Thyroid gland (tissue), 4 donors: ENCODE data around the gene GLIPR1. TPM values are rescaled to one million over a fixed set of nuclear protein-coding genes. Genes with fewer than 3 reads are reported as not detected.

Experiments used
- DNase-seq, 2 donors: peaks; one replicate each; pipeline ENCODE4 v3.0.0-alpha.2; 2019
- H3K27ac ChIP-seq, 3 donors: fragments of 200-600 bp; sonication (generic); 1 replicate in 2 of 3; 2 replicates in 1 of 3; pipeline ENCODE4 v1.5.1; 2016 to 2019; ENCODE audit warnings: mild to moderate bottlenecking in 1 of 3, moderate library complexity in 1 of 3
- H3K27me3 ChIP-seq: fragments of 200-600 bp; sonication (generic); one replicate; pipeline ENCODE4 v1.5.1; 2019
- H3K36me3 ChIP-seq, 2 donors: fragments of 200-600 bp; sonication (generic); one replicate each; pipeline ENCODE4 v1.5.1; 2016 to 2019
- H3K4me1 ChIP-seq, 2 donors: fragments of 200-600 bp; sonication (generic); one replicate each; pipeline ENCODE4 v1.5.1; 2017 to 2019
- H3K4me3 ChIP-seq, 3 donors: fragments of 200-600 bp; sonication (generic); replicated peaks in 1 of 3; 1 replicate in 2 of 3; 2 replicates in 1 of 3; pipeline ENCODE4 v1.5.1; 2016; ENCODE audit warnings: mild to moderate bottlenecking in 1 of 3
- H3K9me3 ChIP-seq: fragments of 200-600 bp; sonication (generic); one replicate; pipeline ENCODE4 v1.5.1; 2017
- CTCF ChIP-seq, 6 experiments: fragments of 200-600 bp in 3 of 6; fragments of 450-650 bp in 3 of 6; sonication (generic) in 3 of 6; IDR thresholded peaks; one replicate each; pipeline ENCODE4 v1.5.1; 2016 to 2019; ENCODE audit warnings: antibody characterized with exemption in 6 of 6, mild to moderate bottlenecking in 2 of 6, inconsistent platforms in 1 of 6, moderate library complexity in 1 of 6
- POLR2A ChIP-seq, 2 donors: fragments of 450-650 bp; IDR thresholded peaks; one replicate each; pipeline ENCODE4 v1.6.1; 2017; ENCODE audit warnings: antibody characterized with exemption in 2 of 2, mild to moderate bottlenecking in 2 of 2, moderate library complexity in 1 of 2
- WGBS, 2 donors: methylation state at CpG; one replicate each; pipeline ENCODE4 v1.1.5; 2017; 5-methylcytosine and 5-hydroxymethylcytosine counted together
- intact Hi-C: fragments of 100-400 bp; cut with DNase I; formaldehyde crosslinking; loops from one replicate; pipeline ENCODE4 v1.15.1; 2023
- total RNA-seq, 4 donors: library from RNA; depleted of rRNA; stranded (reverse); fragments of >200 nt; gene quantifications; one replicate each; pipeline ENCODE4 v1.2.3, GENCODE V29; 2016

GLIPR1 gene
- total RNA-seq, 4 donors from 2014 or later = 5.5 to 15.7 (median 11.3) TPM

- intact Hi-C loops = loop anchor here (5.0 kb wide), 1 partner anchor 512 kb away; no protein-coding TSS in a partner anchor
- H3K4me1 ChIP-seq = no peaks in the 10 kb centered on the region
Observed at GRCh38 chr12:75525263-75525662, 44.7 kb downstream of the GLIPR1 start.

GRCh38 chr12:75526655-75527511 lies 46.3 kb downstream of the GLIPR1 start:
- no peak for DNase-seq
- intact Hi-C loops = loop anchor here (5.0 kb wide), 1 partner anchor 510 kb away; no protein-coding TSS in a partner anchor

More at GRCh38 chr12:75525263-75525662, 44.7 kb downstream of the GLIPR1 start:
- 48 to 51% methylated on average over 1 of the region's 1 CpG for WGBS, 2 donors
- Histone ChIP-seq H3K9me3 (no peaks in the 10 kb centered on the region), H3K4me3 (no peak overlapping the region), H3K27ac (no peak overlapping the region), H3K27me3 (no peaks in the 10 kb centered on the region), H3K36me3 (no peaks in the 10 kb centered on the region)
- no peak for TF ChIP-seq POLR2A (IDR thresholded peaks at IDR 0.05)
- no peak for TF ChIP-seq CTCF (IDR thresholded peaks at IDR 0.05)
- DNase-seq = no peak

GRCh38 chr12:75528272-75528671 lies 47.7 kb downstream of the GLIPR1 start:
- no peak overlapping the region for H3K4me3 ChIP-seq
- H3K4me1 ChIP-seq = no peaks in the 10 kb centered on the region
- DNase-seq = no peak
- H3K27ac ChIP-seq = no peak overlapping the region
- WGBS, 2 donors = 93 to 94% methylated on average over 2 of the region's 2 CpGs
- H3K9me3 ChIP-seq = no peaks in the 10 kb centered on the region
- TF ChIP-seq CTCF (IDR thresholded peaks at IDR 0.05) = no peak
- TF ChIP-seq POLR2A (IDR thresholded peaks at IDR 0.05) = no peak
- no peaks in the 10 kb centered on the region for H3K27me3 ChIP-seq
- H3K36me3 ChIP-seq = no peaks in the 10 kb centered on the region
- intact Hi-C loops = loop anchor here (5.0 kb wide), 1 partner anchor 509 kb away; no protein-coding TSS in a partner anchor

More at GRCh38 chr12:75526655-75527511, 46.3 kb downstream of the GLIPR1 start:
- H3K4me1 ChIP-seq = no peaks in the 10 kb centered on the region
- H3K27me3 ChIP-seq = no peaks in the 10 kb centered on the region
- no peaks in the 10 kb centered on the region for H3K9me3 ChIP-seq
- H3K36me3 ChIP-seq = no peaks in the 10 kb centered on the region
- peak; percentile 37 to 70 (median 54) for TF ChIP-seq CTCF (IDR thresholded peaks at IDR 0.05)
- TF ChIP-seq POLR2A (IDR thresholded peaks at IDR 0.05) = no peak
- no peak overlapping the region for H3K27ac ChIP-seq
- 28 to 34% methylated on average over 4 of the region's 4 CpGs for WGBS, 2 donors
- H3K4me3 ChIP-seq = no peak overlapping the region

- no peaks in the 10 kb centered on the region for H3K27me3 ChIP-seq
- H3K4me1 ChIP-seq = no peaks in the 10 kb centered on the region
- H3K27ac ChIP-seq = no peak overlapping the region
- 63 to 83% methylated on average over 2 of the region's 2 CpGs for WGBS, 2 donors
- TF ChIP-seq CTCF (IDR thresholded peaks at IDR 0.05) (no peak), POLR2A (IDR thresholded peaks at IDR 0.05) (no peak)
- no peak overlapping the region for H3K4me3 ChIP-seq
- intact Hi-C loops = loop anchor here (5.0 kb wide), 1 partner anchor 509 kb away; no protein-coding TSS in a partner anchor
- H3K9me3 ChIP-seq = no peaks in the 10 kb centered on the region
- H3K36me3 ChIP-seq = no peaks in the 10 kb centered on the region
- no peak for DNase-seq
Observed at GRCh38 chr12:75528692-75529091, 48.1 kb downstream of the GLIPR1 start.

GRCh38 chr12:75529316-75529715 lies 48.8 kb downstream of the GLIPR1 start:
- Histone ChIP-seq H3K27me3 (no peaks in the 10 kb centered on the region), H3K4me3 (no peak overlapping the region), H3K27ac (no peak overlapping the region), H3K36me3 (no peaks in the 10 kb centered on the region), H3K9me3 (no peaks in the 10 kb centered on the region), H3K4me1 (no peaks in the 10 kb centered on the region)
- intact Hi-C loops = loop anchor here (5.0 kb wide), 1 partner anchor 508 kb away; no protein-coding TSS in a partner anchor
- WGBS, 2 donors = 85 to 96% methylated on average over 1 of the region's 1 CpG
- DNase-seq = no peak
- TF ChIP-seq POLR2A (IDR thresholded peaks at IDR 0.05) (no peak), CTCF (IDR thresholded peaks at IDR 0.05) (no peak)
